ENCODE results near the gene FHAD1.

FHAD1 gene

GRCh38 chr1:15412843-15413242 lies 165.8 kb downstream of the FHAD1 start:
- H3K79me2 ChIP-seq, result no peaks in the 10 kb centered on the region
- no peaks in the 10 kb centered on the region for H3K36me3 ChIP-seq (ENCODE audit: control insufficient read depth, insufficient read depth, low read length)
- TF ChIP-seq CTCF (IDR thresholded peaks at IDR 0.05), result no peak
- H3K27ac ChIP-seq, result no peak overlapping the region
- H3K9ac ChIP-seq, result no peak overlapping the region
- peaks cover 16% of the 10 kb centered on the region for H3K4me1 ChIP-seq
- no peak overlapping the region for H3K4me2 ChIP-seq (ENCODE audit: low read length)
- H2AFZ ChIP-seq, result no peak overlapping the region
- H3K27me3 ChIP-seq (ENCODE audit: control insufficient read depth, insufficient read depth, low read length), result no peaks in the 10 kb centered on the region
- no peaks in the 10 kb centered on the region for H3K9me3 ChIP-seq (ENCODE audit: control insufficient read depth, low read length)
- no peak overlapping the region for H3K4me3 ChIP-seq (ENCODE audit: low read depth, low read length)

GRCh38 chr1:15413563-15414444 lies 166.8 kb downstream of the FHAD1 start:
- Histone ChIP-seq H2AFZ (no peak overlapping the region), H3K4me3 (ENCODE audit: low read depth, low read length) (no peak overlapping the region), H3K4me2 (ENCODE audit: low read length) (no peak overlapping the region), H3K79me2 (no peaks in the 10 kb centered on the region), H3K9me3 (ENCODE audit: control insufficient read depth, low read length) (no peaks in the 10 kb centered on the region), H3K27me3 (ENCODE audit: control insufficient read depth, insufficient read depth, low read length) (no peaks in the 10 kb centered on the region), H3K4me1 (peaks cover 16% of the 10 kb centered on the region), H3K9ac (no peak overlapping the region), H3K36me3 (ENCODE audit: control insufficient read depth, insufficient read depth, low read length) (no peaks in the 10 kb centered on the region), H3K27ac (no peak overlapping the region)
- TF ChIP-seq CTCF (IDR thresholded peaks at IDR 0.05), result no peak

- H3K27me3 ChIP-seq (ENCODE audit: control insufficient read depth, insufficient read depth, low read length), result no peaks in the 10 kb centered on the region
- no peaks in the 10 kb centered on the region for H3K36me3 ChIP-seq (ENCODE audit: control insufficient read depth, insufficient read depth, low read length)
- TF ChIP-seq CTCF (IDR thresholded peaks at IDR 0.05), result no peak
- H3K27ac ChIP-seq, result no peak overlapping the region
- no peaks in the 10 kb centered on the region for H3K79me2 ChIP-seq
- no peak overlapping the region for H2AFZ ChIP-seq
- no peaks in the 10 kb centered on the region for H3K9me3 ChIP-seq (ENCODE audit: control insufficient read depth, low read length)
- H3K4me2 ChIP-seq (ENCODE audit: low read length), result no peak overlapping the region
- no peak overlapping the region for H3K4me3 ChIP-seq (ENCODE audit: low read depth, low read length)
- no peak overlapping the region for H3K9ac ChIP-seq
- H3K4me1 ChIP-seq, result peaks cover 19% of the 10 kb centered on the region
Observed at GRCh38 chr1:15414445-15414983, 167.5 kb downstream of the FHAD1 start.

- Histone ChIP-seq H3K4me2 (ENCODE audit: low read length) (no peak overlapping the region), H2AFZ (no peak overlapping the region), H3K79me2 (peaks cover 11% of the 10 kb centered on the region), H3K27me3 (ENCODE audit: control insufficient read depth, insufficient read depth, low read length) (no peaks in the 10 kb centered on the region), H3K9me3 (ENCODE audit: control insufficient read depth, low read length) (no peaks in the 10 kb centered on the region), H3K36me3 (ENCODE audit: control insufficient read depth, insufficient read depth, low read length) (no peaks in the 10 kb centered on the region), H3K9ac (no peak overlapping the region), H3K27ac (peak overlapping the region; percentile 92), H3K4me3 (ENCODE audit: low read depth, low read length) (no peak overlapping the region), H3K4me1 (peaks cover 14% of the 10 kb centered on the region)
- TF ChIP-seq CTCF (IDR thresholded peaks at IDR 0.05), result no peak
Observed at GRCh38 chr1:15417059-15417934, 170.3 kb downstream of the FHAD1 start.

All from parathyroid adenoma (tissue), 2 donors.